CD14-positive monocyte (primary cell): ENCODE measurements around the gene ZC3H10. TPM values are rescaled to one million over a fixed set of nuclear protein-coding genes. Genes with fewer than 3 reads are reported as not detected.

Experiments used
- DNase-seq, 3 donors: peaks; one replicate each; pipeline ENCODE4 v3.0.0-alpha.2; 2011 to 2022
- H2AFZ ChIP-seq: 2 replicates; pipeline ENCODE4 v1.6.0; 2012; ENCODE audit warnings: mild to moderate bottlenecking, low read depth, low read length, inconsistent platforms; ENCODE audit not compliant: insufficient read depth, poor library complexity, severe bottlenecking
- H3K27ac ChIP-seq, 2 donors: 1 replicate in 1 of 2; 2 replicates in 1 of 2; pipeline ENCODE4 v1.5.1; 2012 to 2013; ENCODE audit warnings: low read length in 2 of 2, control low read depth in 1 of 2, inconsistent platforms in 1 of 2, low read depth in 1 of 2, mild to moderate bottlenecking in 1 of 2
- H3K27me3 ChIP-seq, 2 donors: one replicate each; pipeline versions ENCODE4 v1.6.0 to v1.6.1; 2011 to 2013; ENCODE audit warnings: low read length in 2 of 2; ENCODE audit not compliant: control insufficient read depth in 2 of 2, insufficient read depth in 2 of 2
- H3K36me3 ChIP-seq, 2 donors: replicated peaks in 1 of 2; 1 replicate in 1 of 2; 2 replicates in 1 of 2; pipeline versions ENCODE4 v1.5.1 to v1.6.1; 2012 to 2013; ENCODE audit warnings: low read length in 2 of 2, control low read depth in 1 of 2, inconsistent platforms in 1 of 2, mild to moderate bottlenecking in 1 of 2; ENCODE audit not compliant: insufficient read depth in 2 of 2, control insufficient read depth in 1 of 2
- H3K4me1 ChIP-seq, 2 donors: 1 replicate in 1 of 2; 2 replicates in 1 of 2; pipeline versions ENCODE4 v1.5.1 to v1.6.1; 2012 to 2013; ENCODE audit warnings: low read length in 2 of 2, control low read depth in 1 of 2, inconsistent platforms in 1 of 2, mild to moderate bottlenecking in 1 of 2, moderate library complexity in 1 of 2; ENCODE audit not compliant: insufficient read depth in 2 of 2, control insufficient read depth in 1 of 2
- H3K4me2 ChIP-seq: replicated peaks from 2 replicates; pipeline ENCODE3; 2012; ENCODE audit warnings: low read length, moderate library complexity, mild to moderate bottlenecking; ENCODE audit not compliant: poor library complexity, severe bottlenecking; ENCODE audit errors: extremely low read depth
- H3K4me3 ChIP-seq, 3 experiments: fragments of 200-600 bp in 1 of 3; sonication (generic) in 1 of 3; replicated peaks in 1 of 3; 1 replicate in 2 of 3; 2 replicates in 1 of 3; pipeline ENCODE4 v1.5.1; 2011 to 2013; ENCODE audit warnings: low read length in 3 of 3, mild to moderate bottlenecking in 3 of 3, control low read depth in 2 of 3, low read depth in 2 of 3, inconsistent platforms in 1 of 3, moderate library complexity in 1 of 3
- H3K79me2 ChIP-seq: 2 replicates; pipeline ENCODE4 v1.6.0; 2012; ENCODE audit warnings: mild to moderate bottlenecking, control low read depth, inconsistent platforms, low read length, moderate library complexity; ENCODE audit not compliant: insufficient read depth
- H3K9ac ChIP-seq: 2 replicates; pipeline ENCODE4 v1.6.0; 2017; ENCODE audit warnings: low read length, mild to moderate bottlenecking; ENCODE audit not compliant: insufficient read depth, poor library complexity, severe bottlenecking
- H3K9me3 ChIP-seq, 2 donors: replicated peaks in 1 of 2; 1 replicate in 1 of 2; 2 replicates in 1 of 2; pipeline versions ENCODE4 v1.5.1 to v1.6.1; 2012 to 2013; ENCODE audit warnings: low read length in 2 of 2, control low read depth in 1 of 2; ENCODE audit not compliant: control insufficient read depth in 1 of 2, insufficient read depth in 1 of 2
- H4K20me1 ChIP-seq: 2 replicates; pipeline ENCODE4 v1.6.0; 2012; ENCODE audit warnings: mild to moderate bottlenecking, low read length, control low read depth, moderate library complexity; ENCODE audit not compliant: insufficient read depth
- H3K27ac Mint-ChIP-seq, 7 donors: one replicate each; pipeline ENCODE4 v1.8.0; 2020; ENCODE audit warnings: mild to moderate bottlenecking in 7 of 7, mixed read lengths in 7 of 7, moderate library complexity in 6 of 7, inconsistent platforms in 2 of 7
- H3K27me3 Mint-ChIP-seq, 3 donors: one replicate each; pipeline ENCODE4 v1.8.0; 2021 to 2022; ENCODE audit warnings: low read depth in 3 of 3, mild to moderate bottlenecking in 3 of 3, mixed read lengths in 3 of 3, moderate library complexity in 3 of 3, inconsistent platforms in 1 of 3
- H3K36me3 Mint-ChIP-seq, 2 donors: one replicate each; pipeline ENCODE4 v1.8.0; 2020; ENCODE audit warnings: mixed read lengths in 2 of 2, inconsistent platforms in 1 of 2, mild to moderate bottlenecking in 1 of 2
- H3K4me1 Mint-ChIP-seq: one replicate; pipeline ENCODE4 v1.8.0; 2020; ENCODE audit warnings: mild to moderate bottlenecking, mixed read lengths
- H3K4me3 Mint-ChIP-seq, 2 donors: one replicate each; pipeline ENCODE4 v1.8.0; 2020; ENCODE audit warnings: mild to moderate bottlenecking in 2 of 2, mixed read lengths in 2 of 2, moderate library complexity in 1 of 2
- H3K9me3 Mint-ChIP-seq, 7 donors: one replicate each; pipeline ENCODE4 v1.8.0; 2020 to 2022; ENCODE audit warnings: mixed read lengths in 7 of 7, mild to moderate bottlenecking in 6 of 7, moderate library complexity in 6 of 7, inconsistent platforms in 2 of 7
- WGBS: methylation state at CpG from one replicate; pipeline ENCODE4 v1.1.5; 2013; ENCODE audit warnings: missing lambda C conversion rate; ENCODE audit not compliant: insufficient coverage; 5-methylcytosine and 5-hydroxymethylcytosine counted together
- intact Hi-C, 2 donors: fragments of 100-400 bp; cut with micrococcal nuclease; formaldehyde crosslinking; loops; one replicate each; pipeline versions ENCODE4 v1.15.0 to v1.15.1; 2023
- polyA plus RNA-seq, 3 donors: library from polyadenylated mRNA; depleted of rRNA in 1 of 3; unstranded in 2 of 3; stranded (reverse) in 1 of 3; fragments of 300-500 nt in 2 of 3; fragments of >200 nt in 1 of 3; fragmentation: Illumina TruSeq in 2 of 3; gene quantifications; 1 replicate in 2 of 3; 2 replicates in 1 of 3; pipeline ENCODE4 v1.2.3, GENCODE V29; 2012 to 2021
- TF ChIP-seq, protein P1 (sequence below): fragments of 200-600 bp; IDR thresholded peaks from one replicate; pipeline ENCODE4 v1.8.0; 2022; ENCODE audit warnings: antibody characterized with exemption, mild to moderate bottlenecking

The ZC3H10 gene
- polyA plus RNA-seq, 3 donors, result 1.7 to 3.1 (median 1.8) TPM

GRCh38 chr12:56152132-56152755 lies 34.2 kb downstream of the ZC3H10 start, which contains the start of gene MYL6B:
MYL6B (plus strand) TSS chr12:56152587; CDS start chr12:56153919, 1,332 bp downstream.
- peak within 1 kb of the TSS; percentile 87 for H3K9ac ChIP-seq
- peaks cover 7% of the 10 kb centered on the region for H3K79me2 ChIP-seq
- H3K27ac ChIP-seq, result peak within 1 kb of the TSS; percentile 86 to 90
- peaks cover 32% of the 10 kb centered on the region for H3K4me1 Mint-ChIP-seq
- intact Hi-C loops, result loop anchor here in 1 of 2 donors (5.0 kb wide), 1 partner anchor 35 kb away; the partner anchor contains the start of genes RPL41 and ZC3H10
- 0% methylated on average over 23 of the region's 37 CpGs for WGBS
- H3K27ac Mint-ChIP-seq, result peak within 1 kb of the TSS; percentile 94 to 97 (median 97)
- peak within 1 kb of the TSS; percentile 85 to 91 for H3K4me3 Mint-ChIP-seq
- H3K36me3 ChIP-seq, result no peaks in the 10 kb centered on the region
- H3K4me3 ChIP-seq, result peak within 1 kb of the TSS; percentile 68 to 83 (median 68)
- peaks cover 0 to 4% (median 3%) of the 10 kb centered on the region in 3 donors for H3K27me3 Mint-ChIP-seq
- no peaks in the 10 kb centered on the region for H3K9me3 ChIP-seq
- TF ChIP-seq, protein P1, sequence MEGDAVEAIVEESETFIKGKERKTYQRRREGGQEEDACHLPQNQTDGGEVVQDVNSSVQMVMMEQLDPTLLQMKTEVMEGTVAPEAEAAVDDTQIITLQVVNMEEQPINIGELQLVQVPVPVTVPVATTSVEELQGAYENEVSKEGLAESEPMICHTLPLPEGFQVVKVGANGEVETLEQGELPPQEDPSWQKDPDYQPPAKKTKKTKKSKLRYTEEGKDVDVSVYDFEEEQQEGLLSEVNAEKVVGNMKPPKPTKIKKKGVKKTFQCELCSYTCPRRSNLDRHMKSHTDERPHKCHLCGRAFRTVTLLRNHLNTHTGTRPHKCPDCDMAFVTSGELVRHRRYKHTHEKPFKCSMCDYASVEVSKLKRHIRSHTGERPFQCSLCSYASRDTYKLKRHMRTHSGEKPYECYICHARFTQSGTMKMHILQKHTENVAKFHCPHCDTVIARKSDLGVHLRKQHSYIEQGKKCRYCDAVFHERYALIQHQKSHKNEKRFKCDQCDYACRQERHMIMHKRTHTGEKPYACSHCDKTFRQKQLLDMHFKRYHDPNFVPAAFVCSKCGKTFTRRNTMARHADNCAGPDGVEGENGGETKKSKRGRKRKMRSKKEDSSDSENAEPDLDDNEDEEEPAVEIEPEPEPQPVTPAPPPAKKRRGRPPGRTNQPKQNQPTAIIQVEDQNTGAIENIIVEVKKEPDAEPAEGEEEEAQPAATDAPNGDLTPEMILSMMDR, result no peak
- DNase-seq, result peak; percentile 90 to 93 (median 93)
- no peaks in the 10 kb centered on the region for H3K9me3 Mint-ChIP-seq
- peaks cover 34 to 39% of the 10 kb centered on the region in 2 donors for H3K4me1 ChIP-seq
- no peaks in the 10 kb centered on the region for H3K27me3 ChIP-seq
- H3K36me3 Mint-ChIP-seq, result peaks cover 7 to 10% of the 10 kb centered on the region in 2 donors
- peak within 1 kb of the TSS; percentile 74 for H3K4me2 ChIP-seq
- peak within 1 kb of the TSS; percentile 84 for H2AFZ ChIP-seq
- no peaks in the 10 kb centered on the region for H4K20me1 ChIP-seq

GRCh38 chr12:56152756-56153677 lies 35.0 kb downstream of the ZC3H10 start:
- Mint-ChIP-seq H3K9me3 (no peaks in the 10 kb centered on the region), H3K4me3 (peak overlapping the region; percentile 85 to 91), H3K4me1 (peaks cover 37% of the 10 kb centered on the region), H3K36me3 (peaks cover 7 to 10% of the 10 kb centered on the region in 2 donors), H3K27me3 (peaks cover 0 to 3% (median 2%) of the 10 kb centered on the region in 3 donors), H3K27ac (peak overlapping the region; percentile 63 to 97 (median 96))
- DNase-seq, result no peak
- 29% methylated on average over 1 of the region's 8 CpGs for WGBS
- intact Hi-C loops, result loop anchor here in 1 of 2 donors (5.0 kb wide), 1 partner anchor 36 kb away; the partner anchor contains the start of genes RPL41 and ZC3H10
- TF ChIP-seq, protein P1, result no peak
- Histone ChIP-seq H3K36me3 (no peaks in the 10 kb centered on the region), H3K27me3 (no peaks in the 10 kb centered on the region), H3K79me2 (peaks cover 10% of the 10 kb centered on the region), H4K20me1 (no peaks in the 10 kb centered on the region), H3K9ac (no peak overlapping the region), H2AFZ (peak overlapping the region; percentile 84), H3K9me3 (no peaks in the 10 kb centered on the region), H3K4me1 (peaks cover 37 to 43% of the 10 kb centered on the region in 2 donors), H3K4me2 (peak overlapping the region; percentile 74), H3K27ac (peak overlapping the region in 1 of 2 donors; percentile 90), H3K4me3 (peak overlapping the region; percentile 20 to 83 (median 68))
